NCI-H524 (cell line): ENCODE data around the gene PLEKHG4B.
A peak's percentile ranks its signal among the peaks of the same experiment; 100 is the strongest.
"Not testable (repeated sequence)": the region's sequence is repeated elsewhere in the genome, so short reads cannot be mapped to it uniquely, and the experiment has no call there.

ENCODE experiments used
- DNase-seq, 2 experiments: peaks; one replicate each; lab custom pipeline; 2025; lab: John Stamatoyannopoulos, UW

Gene PLEKHG4B

DNA sequence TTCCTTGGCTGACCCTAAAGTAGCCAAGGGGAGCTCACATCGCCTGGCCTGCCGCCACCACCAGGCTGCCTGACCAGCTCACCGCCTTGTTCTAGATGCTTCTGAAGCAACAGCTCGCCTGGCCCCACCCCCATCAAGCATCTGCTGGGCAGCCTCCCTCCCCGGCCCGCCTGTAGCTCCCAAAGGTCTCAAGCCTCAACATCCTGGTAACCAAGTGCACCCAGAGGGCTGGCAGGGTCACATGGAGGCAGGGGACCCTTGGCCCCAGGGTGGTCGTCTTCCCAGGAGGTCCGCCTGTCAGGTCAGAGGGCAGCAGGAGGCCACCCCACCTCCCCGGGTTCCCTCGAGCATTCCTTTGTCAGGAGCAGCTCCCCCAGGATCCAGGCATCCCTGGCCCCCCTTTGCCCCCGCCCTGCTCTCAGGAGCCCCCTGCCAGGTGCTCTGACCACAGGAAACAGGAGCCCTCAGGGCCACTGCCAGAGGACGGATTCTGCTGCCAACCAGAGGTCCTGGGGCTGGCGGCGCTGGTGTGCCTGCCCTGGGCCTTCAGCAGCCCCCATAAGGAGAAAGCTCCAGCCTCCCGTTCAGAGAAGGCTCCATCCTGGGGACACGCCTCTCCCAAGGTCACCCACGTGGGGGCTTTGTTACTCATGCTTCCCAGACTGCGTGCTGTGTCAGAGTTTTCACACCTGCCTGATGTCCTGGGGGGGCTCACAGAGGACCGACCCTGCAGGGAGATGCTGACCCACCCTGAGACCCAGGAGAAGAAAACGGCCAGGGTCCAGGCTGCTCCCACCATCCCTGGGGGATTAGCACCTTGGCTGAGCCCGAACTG, 95.9 kb downstream of the PLEKHG4B start:
- DNase-seq, result no peak

DNA sequence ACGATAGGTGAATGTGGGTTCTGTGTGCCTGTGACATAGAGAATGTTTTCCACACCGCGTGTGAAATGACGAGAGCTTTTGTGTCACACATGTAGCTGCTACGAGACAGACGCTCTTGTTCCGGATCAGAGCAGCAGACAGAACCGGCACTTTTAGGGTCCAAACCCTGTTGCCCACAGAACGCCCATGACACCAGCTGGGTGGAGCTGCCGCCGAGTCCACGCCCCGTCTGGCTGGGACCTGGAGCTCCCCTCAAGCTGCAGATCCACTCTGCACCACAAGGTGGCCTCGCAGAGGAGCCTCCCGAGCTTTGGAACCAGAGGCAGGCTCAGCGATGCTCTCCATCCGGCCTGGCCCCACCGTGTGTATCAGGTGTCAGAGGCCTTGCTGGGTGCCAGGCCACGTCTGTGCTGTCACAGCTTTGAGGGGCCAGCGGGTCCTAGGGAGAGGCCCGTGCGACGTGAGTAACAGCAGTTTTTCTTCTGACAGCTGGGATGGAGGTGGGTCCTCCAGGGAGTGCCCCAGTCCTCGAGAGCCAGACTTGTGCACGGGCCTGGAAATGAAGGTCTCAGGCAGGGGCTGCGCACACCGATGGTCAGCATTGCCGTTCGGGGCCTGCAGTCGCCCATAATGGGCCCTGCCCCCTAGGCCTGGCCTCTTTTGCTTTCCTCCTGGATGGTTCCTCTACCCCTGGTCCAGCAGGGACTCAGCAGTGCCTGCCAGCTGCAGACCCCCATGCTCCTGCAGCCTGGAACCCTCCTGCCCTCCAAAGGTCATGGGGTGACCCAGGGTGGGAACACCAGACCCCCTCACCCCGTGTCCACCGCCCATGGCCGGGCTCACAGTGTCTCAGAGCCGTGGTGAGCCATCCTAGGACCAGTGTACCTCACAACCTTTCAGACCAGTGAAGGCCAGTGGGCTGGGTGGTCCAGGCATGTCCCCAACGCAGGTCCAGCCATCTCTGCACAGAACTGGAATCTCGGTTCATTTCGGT, 96.8 kb downstream of the PLEKHG4B start:
- peak; percentile 80 to 93 for DNase-seq

DNA sequence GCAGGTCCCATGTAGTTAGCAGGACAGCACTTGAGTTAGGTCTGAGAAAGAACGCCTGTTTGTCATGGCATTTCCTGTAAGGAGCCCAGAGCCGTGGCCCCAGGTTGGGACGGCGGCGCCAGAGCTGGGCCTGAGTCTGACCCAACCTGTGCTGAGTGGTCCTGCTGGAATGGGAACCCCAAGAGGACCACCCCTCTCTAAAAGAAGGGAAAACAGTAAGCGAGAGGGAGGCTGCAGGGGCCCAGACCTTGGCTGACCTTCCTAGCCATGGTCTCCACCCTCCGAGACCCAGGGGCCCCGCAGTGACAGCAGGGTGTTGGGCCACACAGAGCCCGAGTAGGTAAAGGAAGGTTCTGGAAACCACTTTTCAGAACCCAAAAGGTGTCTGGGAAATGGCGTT, 97.5 kb downstream of the PLEKHG4B start:
- no peak for DNase-seq

DNA sequence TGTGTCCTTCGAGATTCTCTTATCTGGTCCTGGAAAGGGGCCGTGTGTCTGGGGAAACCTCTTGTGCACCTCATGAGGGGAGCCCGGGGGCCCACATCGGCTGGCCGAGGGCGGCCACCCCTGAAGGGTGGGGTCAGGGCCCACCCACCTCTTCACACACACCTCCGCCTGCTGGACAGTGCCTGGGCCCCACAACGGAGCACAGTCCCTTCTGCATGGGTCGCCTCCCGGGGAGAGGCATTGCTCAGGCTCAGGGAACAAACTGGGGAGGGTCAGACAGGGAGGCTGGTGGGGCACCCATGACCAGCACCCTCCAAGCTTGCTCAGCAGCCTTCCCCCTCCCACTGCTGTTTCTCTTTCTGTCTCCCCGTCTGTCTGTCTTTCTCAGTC, 98.0 kb downstream of the PLEKHG4B start:
- DNase-seq, result no peak

DNA sequence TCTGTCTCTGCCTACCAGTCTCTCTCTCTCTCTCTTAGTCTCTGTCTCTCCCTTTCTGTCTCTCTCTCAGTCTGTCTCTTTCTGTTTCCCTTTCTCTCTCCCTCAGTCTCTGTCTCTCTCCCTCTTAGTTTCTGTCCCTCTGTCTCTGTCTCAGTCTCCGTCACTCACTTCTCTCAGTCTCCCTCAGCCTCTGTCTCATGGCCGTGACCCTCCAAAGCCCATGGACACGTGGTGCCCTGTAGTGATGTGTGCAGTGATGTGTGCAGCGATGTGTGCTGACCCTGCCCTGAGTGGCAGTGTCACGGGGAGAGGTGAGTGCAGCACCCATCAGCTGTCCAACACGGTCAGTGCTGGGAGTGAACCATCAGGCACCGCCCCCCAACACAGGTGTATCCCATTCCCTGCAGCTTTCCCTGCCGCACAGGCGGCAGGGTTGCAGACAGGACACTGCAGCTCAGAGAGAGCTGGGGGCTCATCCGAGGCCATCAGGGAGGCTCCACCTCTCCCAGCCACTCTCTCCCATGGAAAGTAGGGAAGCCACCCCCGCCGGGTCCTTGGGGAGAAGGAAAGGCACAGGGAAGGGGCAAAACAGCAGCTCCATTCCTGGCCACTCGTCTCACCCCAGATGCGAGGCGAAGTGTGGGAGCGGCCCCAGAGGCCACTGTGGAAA, 98.5 kb downstream of the PLEKHG4B start:
- DNase-seq, result no peak

DNA sequence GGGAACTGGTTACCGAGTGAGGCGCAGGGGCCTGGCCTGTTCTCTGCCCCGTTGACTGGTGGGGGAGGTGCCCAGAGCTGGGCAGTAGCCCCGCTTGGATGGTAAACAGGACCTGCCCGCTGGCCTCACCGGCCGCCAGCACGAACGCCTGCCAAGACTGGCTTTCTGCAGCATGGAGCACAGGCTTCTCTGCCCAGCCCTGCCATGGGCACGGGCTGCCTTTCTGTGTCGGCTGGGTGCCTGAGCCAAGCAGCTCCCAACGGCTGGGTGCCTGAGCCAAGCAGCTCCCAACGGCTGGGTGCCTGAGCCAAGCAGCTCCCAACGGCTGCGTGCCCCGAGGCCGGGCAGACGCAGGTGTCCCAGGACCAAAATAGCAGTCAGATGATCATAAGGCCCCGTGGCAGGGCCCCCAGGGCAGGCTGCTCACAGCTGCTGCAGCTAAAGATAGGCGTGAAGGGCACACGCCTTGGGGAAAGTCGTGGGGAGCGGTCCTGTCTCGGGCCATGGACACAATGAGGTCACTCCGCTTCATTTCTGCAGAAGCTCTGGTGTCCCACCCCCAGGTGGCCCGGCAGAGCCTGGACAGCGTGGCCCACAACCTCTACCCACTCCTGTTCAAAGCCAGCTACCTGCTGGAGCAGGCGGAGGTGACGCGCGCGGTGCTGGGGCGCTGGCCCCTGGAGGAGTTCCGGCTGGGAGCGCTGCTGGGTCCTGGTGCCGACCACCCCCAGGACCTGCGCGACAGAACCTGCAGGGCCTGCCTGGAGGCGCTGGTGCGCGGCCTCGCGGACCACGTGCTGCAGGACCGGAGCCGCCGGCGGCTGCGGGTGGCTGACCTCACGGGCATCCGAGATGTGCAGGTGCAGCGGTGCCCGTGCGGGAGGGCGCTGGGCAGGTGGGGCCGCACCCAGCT, 99.3 kb downstream of the PLEKHG4B start, which contains the start of gene LRRC14B:
Gene LRRC14B, plus strand, starts transcription at position 460 of the 913 bp plus-strand sequence. Its CDS starts 44 bp downstream, at position 504.
- DNase-seq, result no peak

DNA sequence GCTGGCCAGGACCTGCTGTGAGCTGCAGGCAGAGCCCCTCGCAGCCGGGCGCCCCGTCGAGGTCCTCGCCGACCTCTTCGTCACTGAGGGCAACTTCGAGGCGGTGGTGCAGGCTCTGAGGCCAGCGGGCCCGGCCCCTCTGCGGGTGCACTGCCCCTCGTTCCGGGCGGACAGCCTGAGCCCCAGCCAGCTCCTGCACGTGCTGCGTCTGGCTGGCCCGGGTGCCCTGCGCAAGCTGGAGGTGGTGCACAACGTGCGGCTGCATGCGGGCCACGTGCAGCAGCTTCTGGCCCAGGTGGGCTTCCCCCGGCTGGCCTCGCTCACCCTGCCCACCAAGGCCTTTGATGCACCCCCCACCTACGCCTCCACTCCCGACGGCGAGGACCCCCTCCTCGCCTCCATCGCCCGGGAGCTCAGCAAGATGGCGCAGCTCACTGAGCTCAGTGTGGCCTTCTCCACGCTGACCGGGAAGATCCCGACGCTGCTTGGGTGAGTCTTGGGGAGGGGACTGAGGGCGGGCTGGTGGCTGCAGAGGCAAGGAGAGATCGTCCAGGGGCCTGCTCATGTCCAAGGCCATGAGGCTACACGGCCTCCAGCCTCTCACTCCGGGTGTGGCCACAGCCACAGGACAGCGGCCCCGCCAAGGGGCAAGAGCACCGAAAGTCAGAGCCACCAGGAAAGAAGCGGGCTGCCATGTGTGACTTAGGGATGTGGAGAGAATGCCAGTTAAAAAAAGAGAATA, 100.2 kb downstream of the PLEKHG4B start:
- DNase-seq, result no peak

DNA sequence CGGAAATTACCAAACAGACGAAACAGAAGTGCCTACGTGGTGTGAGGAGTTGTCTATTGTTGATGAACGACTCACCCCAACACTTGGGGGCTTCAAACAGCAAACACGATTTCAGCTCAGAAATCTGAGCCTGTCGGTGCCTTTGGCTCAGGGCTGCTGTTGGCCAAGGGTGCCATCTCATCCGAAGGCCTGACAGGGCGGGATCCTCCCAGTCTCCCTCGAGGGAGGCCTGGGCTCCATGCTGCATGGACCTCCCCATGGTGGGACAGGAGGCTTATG, 100.7 kb downstream of the PLEKHG4B start:
- DNase-seq, result no peak

DNA sequence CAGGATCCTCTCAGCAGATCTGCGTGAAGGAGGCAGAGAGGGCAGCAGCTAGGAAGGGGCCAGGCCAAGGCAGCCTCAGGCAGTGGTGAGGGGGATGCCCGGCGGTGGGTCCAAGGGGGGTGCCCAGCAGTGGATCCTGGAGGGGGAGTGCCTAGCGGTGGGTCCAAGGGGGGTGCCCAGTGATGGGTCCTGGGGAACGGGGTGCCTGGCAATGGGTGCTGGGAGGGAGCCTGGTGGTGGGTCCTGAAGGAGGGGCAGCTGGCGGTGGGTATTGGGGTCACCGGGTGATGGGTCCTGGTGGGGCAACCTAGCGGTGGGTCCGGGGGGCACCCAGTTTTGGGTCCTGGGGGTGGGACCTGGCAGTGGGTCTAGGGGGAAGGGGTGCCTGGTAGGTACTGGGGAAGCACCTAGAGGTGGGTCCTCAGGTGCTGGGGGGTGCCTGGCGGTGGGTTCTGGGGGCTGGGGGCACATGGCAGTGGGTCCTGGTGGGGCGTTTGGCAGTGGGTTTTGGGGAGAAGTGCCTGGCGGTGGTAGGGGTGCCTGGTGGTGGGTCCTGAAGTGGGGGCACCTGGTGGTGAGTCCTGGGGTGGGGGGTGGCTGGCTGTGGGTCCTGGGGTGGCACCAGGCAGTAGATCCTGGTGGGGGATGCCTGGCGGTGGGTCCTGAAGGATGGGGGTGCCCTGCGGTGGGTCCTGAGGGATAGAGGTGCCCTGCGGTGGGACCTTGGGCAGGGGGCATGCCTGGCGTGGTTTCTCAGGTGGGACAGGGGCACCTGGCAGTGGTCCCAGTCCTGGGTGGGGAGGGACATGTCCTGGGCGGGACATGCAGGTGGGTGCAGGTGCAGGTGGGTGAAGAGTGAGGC, 101.2 kb downstream of the PLEKHG4B start:
- no peak for DNase-seq

DNA sequence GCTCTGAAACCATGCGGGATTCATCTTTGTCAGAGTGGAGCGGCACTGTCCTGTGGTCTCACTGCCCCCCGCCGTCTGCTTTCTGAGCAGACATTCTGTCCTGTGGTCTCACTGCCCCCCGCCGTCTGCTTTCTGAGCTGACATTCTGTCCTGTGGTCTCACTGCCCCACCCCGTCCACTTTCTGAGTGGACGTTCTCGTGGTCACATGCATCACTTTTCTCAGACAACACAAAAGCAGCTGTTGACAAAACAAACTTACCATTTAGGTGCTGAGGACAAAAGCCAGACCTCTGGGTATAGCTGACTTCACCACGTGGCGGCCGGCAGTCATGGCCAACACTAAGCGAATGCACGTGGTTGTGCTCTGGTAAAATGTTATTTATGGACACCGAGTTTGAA, 102.1 kb downstream of the PLEKHG4B start:
- DNase-seq, result no peak

DNA sequence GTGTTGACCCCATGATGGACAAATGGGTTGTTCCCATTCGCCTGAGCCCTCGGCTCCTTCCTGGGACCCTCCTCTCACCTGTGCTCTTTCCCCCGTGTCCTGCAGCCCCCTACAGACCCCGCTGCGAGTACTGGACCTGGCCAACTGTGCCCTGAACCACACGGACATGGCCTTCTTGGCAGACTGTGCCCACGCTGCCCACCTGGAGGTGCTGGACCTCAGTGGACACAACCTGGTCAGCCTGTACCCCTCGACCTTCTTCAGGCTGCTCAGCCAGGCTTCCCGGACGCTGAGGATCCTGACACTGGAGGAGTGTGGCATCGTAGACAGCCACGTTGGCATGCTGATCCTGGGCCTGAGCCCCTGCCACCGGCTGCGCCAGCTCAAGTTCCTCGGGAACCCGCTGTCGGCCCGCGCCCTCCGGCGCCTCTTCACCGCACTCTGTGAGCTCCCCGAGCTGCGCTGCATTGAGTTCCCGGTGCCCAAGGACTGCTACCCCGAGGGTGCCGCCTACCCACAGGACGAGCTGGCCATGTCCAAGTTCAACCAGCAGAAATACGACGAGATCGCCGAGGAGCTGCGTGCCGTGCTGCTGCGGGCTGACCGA, 102.7 kb downstream of the PLEKHG4B start:
- DNase-seq, result no peak

DNA sequence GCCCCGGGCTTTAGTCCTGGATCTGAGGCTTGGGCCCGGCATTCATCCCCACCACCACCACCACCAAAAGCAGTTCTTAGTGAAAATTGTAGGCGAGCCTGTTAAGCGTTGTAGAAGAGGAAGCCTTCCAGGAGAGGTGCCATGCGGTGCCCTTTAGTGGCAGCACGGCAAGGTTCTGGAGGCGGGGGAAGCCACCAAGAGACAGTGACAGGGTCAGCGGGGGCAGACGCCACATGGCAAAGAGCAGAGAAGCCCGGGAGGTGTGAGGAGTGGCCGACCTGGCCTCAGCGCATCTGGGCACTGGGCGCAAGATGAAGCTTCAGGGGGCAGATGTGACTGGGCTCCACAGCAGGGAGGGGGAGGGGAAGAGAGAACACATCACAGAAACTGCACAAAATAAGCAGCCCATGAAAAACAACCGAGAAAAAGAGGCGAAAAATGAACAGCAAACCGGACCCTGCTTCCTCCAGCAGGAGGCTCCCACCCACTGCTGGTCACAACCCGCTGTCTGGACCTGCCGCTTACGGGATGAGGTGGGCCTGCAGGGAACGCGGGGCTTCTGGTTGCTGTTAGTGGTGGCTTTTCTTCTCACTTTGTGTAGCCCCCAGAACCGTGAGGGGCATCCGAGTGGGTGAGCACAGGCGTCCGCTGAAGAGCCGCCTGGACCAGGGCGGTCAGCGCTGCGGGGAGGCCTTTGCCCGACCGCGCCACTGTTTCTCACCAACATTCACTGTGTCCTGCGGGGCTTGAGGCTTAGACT, 103.6 kb downstream of the PLEKHG4B start:
- DNase-seq, result no peak

DNA sequence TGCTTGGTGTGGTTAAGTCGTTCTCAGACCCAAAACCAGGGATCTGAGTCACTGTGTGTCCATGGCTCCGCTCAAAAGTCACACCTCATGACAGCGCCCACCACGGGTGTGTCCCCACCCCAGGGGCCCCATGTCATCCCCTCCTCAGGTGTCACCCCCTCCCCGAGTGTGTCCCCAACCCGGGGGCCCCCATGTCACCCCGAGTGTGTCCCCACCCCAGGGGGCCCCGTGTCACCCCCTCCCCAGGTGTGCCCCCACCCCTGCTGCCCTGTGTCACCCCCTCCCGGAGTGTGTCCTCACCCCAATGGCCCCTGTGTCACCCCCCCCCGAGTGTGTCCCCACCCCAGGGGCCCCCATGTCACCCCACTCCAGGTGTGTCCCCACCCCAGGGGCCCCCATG, 104.4 kb downstream of the PLEKHG4B start:
- DNase-seq, result no peak

DNA sequence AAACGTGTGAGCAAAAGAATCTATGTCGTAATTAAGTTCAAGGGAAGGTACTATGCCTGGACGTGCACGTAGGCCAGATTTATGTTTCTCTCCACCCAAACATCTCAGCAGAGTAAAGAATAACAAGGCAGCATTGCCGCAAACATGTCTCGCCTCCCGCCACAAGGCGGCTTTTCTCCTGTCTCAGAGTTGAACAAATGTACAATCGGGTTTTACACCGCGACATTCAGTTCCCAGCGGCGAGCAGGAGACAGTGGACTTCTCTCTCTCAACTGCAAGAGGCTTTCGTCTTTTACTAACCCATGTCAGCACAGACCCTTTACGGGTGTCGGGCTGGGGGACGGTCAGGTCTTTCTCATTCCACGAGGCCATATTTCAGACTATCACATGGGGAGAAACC, 105.1 kb downstream of the PLEKHG4B start:
- DNase-seq, result not testable (repeated sequence)

DNA sequence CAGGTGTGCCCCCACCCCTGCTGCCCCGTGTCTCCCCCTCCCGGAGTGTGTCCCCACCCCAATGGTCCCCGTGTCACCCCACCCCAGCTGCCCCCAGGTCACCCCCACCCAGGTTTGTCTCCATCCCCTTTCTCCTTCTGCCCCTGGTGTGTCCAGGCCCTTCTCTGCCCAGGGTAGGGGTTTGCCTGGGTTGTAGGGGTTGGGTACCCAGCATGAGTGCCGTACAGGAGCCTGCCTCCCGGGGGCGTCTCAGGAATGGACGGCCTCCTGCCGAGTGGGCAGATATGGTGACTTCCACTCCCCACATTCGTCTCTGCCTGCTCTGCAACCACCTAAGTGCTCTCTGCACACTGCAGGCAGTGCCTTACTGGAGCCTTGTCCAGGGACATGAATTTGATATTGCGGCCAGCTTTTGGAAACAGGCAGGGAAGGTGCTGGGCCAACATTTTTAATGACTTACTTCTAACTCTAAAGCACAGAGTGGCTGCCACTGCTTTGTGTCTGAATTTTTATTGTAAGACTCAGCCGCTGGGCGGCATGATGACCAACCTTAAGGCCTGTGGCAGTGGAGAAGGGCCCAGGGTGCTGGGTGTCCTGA, 106.0 kb downstream of the PLEKHG4B start:
- DNase-seq, result no peak

DNA sequence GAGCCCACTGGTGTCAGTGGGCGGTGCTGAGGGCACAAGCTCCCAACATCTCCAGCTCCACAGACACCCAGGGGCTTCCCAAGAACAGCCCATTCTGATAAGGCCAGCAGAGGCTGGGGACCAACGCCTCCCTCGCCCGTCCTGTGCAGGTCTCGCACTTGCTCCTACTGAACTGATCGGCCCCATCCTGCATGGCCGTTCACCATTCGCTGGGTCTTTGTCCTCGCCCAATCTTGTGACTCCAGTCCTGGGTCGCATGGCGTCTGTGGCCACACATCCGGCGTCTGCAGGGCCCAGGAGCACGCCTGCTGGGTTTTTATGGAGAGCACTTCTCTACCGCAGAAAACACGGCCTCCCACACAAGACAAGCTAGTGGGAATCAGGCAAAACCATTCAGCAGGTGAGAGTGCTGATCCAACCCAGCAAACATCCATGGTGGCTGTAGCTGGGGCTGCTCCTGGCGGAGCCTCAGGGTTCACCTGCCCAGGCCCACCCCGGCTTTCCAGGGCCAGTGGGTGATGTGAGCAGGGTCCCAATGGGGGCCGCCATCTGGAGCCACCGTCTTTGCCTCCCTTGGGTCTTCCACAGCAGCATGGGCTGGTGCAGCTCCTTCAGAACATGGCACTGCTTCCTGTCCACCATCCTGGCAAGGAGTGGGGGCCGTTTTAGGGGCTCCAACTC, 106.7 kb downstream of the PLEKHG4B start:
- DNase-seq, result no peak

DNA sequence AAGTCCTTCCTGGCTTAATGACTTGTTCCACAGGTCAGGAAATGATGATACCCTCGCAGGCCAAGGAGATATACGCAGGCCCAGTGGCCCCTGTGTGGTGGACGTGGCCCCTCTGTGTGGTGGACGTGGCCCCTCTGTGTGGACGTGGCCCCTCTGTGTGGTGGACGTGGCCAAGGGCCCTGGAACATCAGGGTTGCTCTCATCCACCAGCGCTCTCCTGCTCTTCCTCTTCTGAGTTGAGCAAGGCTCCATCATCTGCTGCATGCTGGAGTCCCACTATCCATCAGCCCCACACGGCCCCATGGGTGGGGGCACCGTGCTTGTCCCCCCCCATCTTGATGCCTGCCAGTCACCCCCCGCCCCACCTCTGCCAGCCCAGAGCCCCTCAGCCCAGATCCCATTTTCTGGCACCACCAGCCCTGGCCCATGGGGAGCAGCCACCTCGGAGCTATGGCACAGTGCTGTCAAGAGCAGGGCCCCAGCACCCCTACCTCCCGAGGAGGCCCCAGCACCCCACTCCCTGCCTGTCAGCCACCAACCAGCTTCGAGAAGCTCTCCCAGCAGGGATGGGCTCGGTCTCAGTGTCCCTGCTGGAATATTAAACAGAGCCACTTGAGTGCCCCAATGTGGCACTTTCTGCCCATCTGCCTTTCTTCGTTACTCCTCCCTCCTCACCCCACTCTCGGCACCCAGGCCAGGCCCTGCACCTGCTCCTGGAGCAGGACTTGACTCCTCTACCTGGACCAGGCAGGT, 107.4 kb downstream of the PLEKHG4B start:
- DNase-seq, result peak in 1 of 2 experiments; percentile 41
